BJ (cell line): Measurements from ENCODE around the gene SHISA4. TPM values are rescaled to one million over a fixed set of nuclear protein-coding genes. Genes with fewer than 3 reads are reported as not detected.
"Not testable (repeated sequence)": the region's sequence is repeated elsewhere in the genome, so short reads cannot be mapped to it uniquely, and the experiment has no call there.

Experiments
- CTCF ChIA-PET: fragments of 350-600 bp; formaldehyde crosslinking; extraction: SDS; loops from one replicate; lab custom pipeline; 2021; ENCODE audit warnings: antibody characterized with exemption, inconsistent platforms; lab: Yijun Ruan, JAX
- POLR2A ChIA-PET: fragments of 300-600 bp; sonication (Branson Sonifier 250); formaldehyde crosslinking; extraction: SDS; loops from one replicate; lab custom pipeline; 2021; ENCODE audit warnings: antibody characterized with exemption; lab: Charles Lee
- DNase-seq: peaks from one replicate; pipeline ENCODE4 v3.0.0-alpha.2; 2011; ENCODE audit warnings: low read depth
- H3K27me3 ChIP-seq: 2 replicates; pipeline ENCODE4 v1.6.0; 2011; ENCODE audit warnings: low read length; ENCODE audit not compliant: control insufficient read depth, insufficient read depth
- H3K36me3 ChIP-seq: 2 replicates; pipeline ENCODE4 v1.5.1; 2011; ENCODE audit warnings: low read length; ENCODE audit not compliant: control insufficient read depth, insufficient read depth
- H3K4me3 ChIP-seq: 2 replicates; pipeline ENCODE4 v1.5.1; 2011; ENCODE audit warnings: low read depth, mild to moderate bottlenecking, control low read depth, low read length
- CTCF ChIP-seq: IDR thresholded peaks from 2 replicates; pipeline ENCODE4 v1.5.1; 2011; ENCODE audit warnings: low read depth, mild to moderate bottlenecking, control low read depth, inconsistent platforms, low read length, moderate library complexity; ENCODE audit not compliant: insufficient read depth
- polyA plus RNA-seq: library from polyadenylated mRNA; depleted of rRNA; stranded (reverse); fragments of >200 nt; gene quantifications from 2 replicates; pipeline ENCODE4 v1.2.3, GENCODE V29; 2011

Gene SHISA4
- polyA plus RNA-seq, 1 experiment: 72.6 TPM

GRCh38 chr1:201896951-201897391 is 8.3 kb downstream of the SHISA4 start:
- DNase-seq: no peak
- H3K27me3 ChIP-seq: no peaks in the 10 kb centered on the region
- no peak for TF ChIP-seq CTCF
- peaks cover 16% of the 10 kb centered on the region for H3K36me3 ChIP-seq
- CTCF ChIA-PET: interaction anchor here (0.6 to 12.4 kb wide), 19 partner anchors 8 to 108 kb away, joined by 3 to 201 read pairs (median 14); partner anchors contain the start of genes LMOD1, RNPEP and TIMM17A
- POLR2A ChIA-PET: no interaction called here
- H3K4me3 ChIP-seq: no peak overlapping the region

- peaks cover 16% of the 10 kb centered on the region for H3K36me3 ChIP-seq
- ChIA-PET CTCF (interaction anchor here (1.0 to 12.4 kb wide), 8 partner anchors 16 to 102 kb away, joined by 3 to 201 read pairs (median 12); partner anchors contain the start of genes IPO9 and LMOD1), POLR2A (no interaction called here)
- H3K27me3 ChIP-seq: no peaks in the 10 kb centered on the region
- no peak for DNase-seq
- H3K4me3 ChIP-seq: no peak overlapping the region
- TF ChIP-seq CTCF: no peak
These were observed 9.7 kb downstream of the SHISA4 start for GRCh38 chr1:201898240-201898894.

- CTCF ChIA-PET: interaction anchor here (1.0 to 12.4 kb wide), 5 partner anchors 16 to 74 kb away, joined by 3 to 201 read pairs (median 3); partner anchors contain the start of gene IPO9
- H3K4me3 ChIP-seq: no peak overlapping the region
- TF ChIP-seq CTCF: no peak
- no peak for DNase-seq
- no peaks in the 10 kb centered on the region for H3K27me3 ChIP-seq
- peaks cover 16% of the 10 kb centered on the region for H3K36me3 ChIP-seq
- POLR2A ChIA-PET: no interaction called here
These were observed 10.3 kb downstream of the SHISA4 start for GRCh38 chr1:201898992-201899391.

- no peak for TF ChIP-seq CTCF
- H3K4me3 ChIP-seq: no peak overlapping the region
- POLR2A ChIA-PET: no interaction called here
- CTCF ChIA-PET: interaction anchor here (0.6 to 12.4 kb wide), 5 partner anchors 15 to 1768 kb away, joined by 3 to 201 read pairs (median 3); no protein-coding TSS in a partner anchor
- DNase-seq: no peak
- no peaks in the 10 kb centered on the region for H3K27me3 ChIP-seq
- H3K36me3 ChIP-seq: peaks cover 16% of the 10 kb centered on the region
These were observed 11.2 kb downstream of the SHISA4 start for GRCh38 chr1:201899683-201900429.

- H3K27me3 ChIP-seq: no peaks in the 10 kb centered on the region
- ChIA-PET POLR2A (no interaction called here), CTCF (interaction anchor here (12.4 kb wide), 1 partner anchor 72 kb away, joined by 201 read pairs; no protein-coding TSS in a partner anchor)
- TF ChIP-seq CTCF: no peak
- H3K4me3 ChIP-seq: no peak overlapping the region
- DNase-seq: no peak
- H3K36me3 ChIP-seq: peaks cover 16% of the 10 kb centered on the region
These were observed 11.8 kb downstream of the SHISA4 start for GRCh38 chr1:201900476-201900875.

- DNase-seq, POLR2A ChIA-PET, H3K4me3 ChIP-seq, H3K27me3 ChIP-seq, CTCF ChIA-PET: not testable (repeated sequence)
- peaks cover 16% of the 10 kb centered on the region for H3K36me3 ChIP-seq
These were observed 12.3 kb downstream of the SHISA4 start for GRCh38 chr1:201901036-201901435.
